Activated CD4-positive, CD25-positive, alpha-beta regulatory T cell treated with anti-CD3 and anti-CD28 coated beads, Interleukin-2, amount 50 U/mL, for 24 hours (primary cell): Measurements from ENCODE around the gene AOPEP.
A peak's percentile ranks its signal among the peaks of the same experiment; 100 is the strongest.

ENCODE experiments used
- ATAC-seq, 2 donors: fragments of 150-1000 bp; cut with Tn5 transposase; one replicate each; pipeline ENCODE4 v1.10.0; 2021; ENCODE audit warnings: mild to moderate bottlenecking in 1 of 2, moderate library complexity in 1 of 2

The AOPEP gene

GRCh38 chr9:94903961-94904421, 177.5 kb downstream of the AOPEP start:
- ATAC-seq, result no peak

- ATAC-seq, result no peak
These were observed 178.3 kb downstream of the AOPEP start for GRCh38 chr9:94904806-94905205.

GRCh38 chr9:94905606-94906005, 179.1 kb downstream of the AOPEP start:
- ATAC-seq, result no peak

GRCh38 chr9:94906181-94906580, 179.7 kb downstream of the AOPEP start:
- ATAC-seq, result no peak

GRCh38 chr9:94906713-94907112, 180.2 kb downstream of the AOPEP start:
- ATAC-seq, result no peak

GRCh38 chr9:94907264-94907936, 180.9 kb downstream of the AOPEP start:
- ATAC-seq, result no peak

GRCh38 chr9:94908011-94908563, 181.6 kb downstream of the AOPEP start:
- ATAC-seq, result no peak

GRCh38 chr9:94908583-94909249, 182.2 kb downstream of the AOPEP start:
- no peak for ATAC-seq

- ATAC-seq, result peak; percentile 95 to 96
These were observed 182.9 kb downstream of the AOPEP start for GRCh38 chr9:94909250-94909894.

GRCh38 chr9:94909965-94910730, 183.6 kb downstream of the AOPEP start:
- ATAC-seq, result no peak

GRCh38 chr9:94911211-94911610, 184.7 kb downstream of the AOPEP start:
- ATAC-seq, result no peak

GRCh38 chr9:94911986-94912635, 185.6 kb downstream of the AOPEP start:
- no peak for ATAC-seq

- no peak for ATAC-seq
These were observed 186.3 kb downstream of the AOPEP start for GRCh38 chr9:94912700-94913249.

GRCh38 chr9:94913550-94913949, 187.1 kb downstream of the AOPEP start:
- ATAC-seq, result no peak

- ATAC-seq, result no peak
These were observed 189.3 kb downstream of the AOPEP start for GRCh38 chr9:94915476-94916450.

GRCh38 chr9:94916956-94917355, 190.5 kb downstream of the AOPEP start:
- no peak for ATAC-seq

GRCh38 chr9:94918038-94918753, 191.7 kb downstream of the AOPEP start:
- ATAC-seq, result peak; percentile 41

GRCh38 chr9:94919376-94920098, 193.0 kb downstream of the AOPEP start:
- ATAC-seq, result no peak

- no peak for ATAC-seq
These were observed 194.1 kb downstream of the AOPEP start for GRCh38 chr9:94920420-94921091.
